GM21515 (cell line): Measurements from ENCODE around the gene FEZF2.

Experiments used
- ATAC-seq: cut with Tn5 transposase; IDR thresholded peaks from one replicate; pipeline ENCODE4 v1.9.1; 2021; ENCODE audit not compliant: unreplicated experiment

Gene FEZF2

DNA sequence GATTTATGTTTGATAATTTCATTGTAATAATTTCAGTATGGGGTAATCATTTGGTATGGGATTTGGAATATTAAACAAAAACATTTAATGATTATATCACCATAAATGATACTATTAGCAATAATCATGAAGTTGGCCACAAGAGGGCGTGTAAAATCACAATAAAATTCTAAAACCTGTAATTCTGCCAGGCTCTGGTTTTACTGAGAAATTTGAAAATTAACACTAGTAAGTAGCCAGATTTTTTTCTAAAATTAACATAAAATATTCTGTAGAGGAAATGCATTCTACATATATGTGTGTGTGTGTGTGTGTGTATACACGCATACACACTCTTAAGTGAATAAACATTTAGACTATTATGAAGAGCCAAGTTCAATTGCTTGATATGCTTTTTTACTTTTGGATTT is 40.5 kb downstream of the FEZF2 start:
- ATAC-seq = no peak

DNA sequence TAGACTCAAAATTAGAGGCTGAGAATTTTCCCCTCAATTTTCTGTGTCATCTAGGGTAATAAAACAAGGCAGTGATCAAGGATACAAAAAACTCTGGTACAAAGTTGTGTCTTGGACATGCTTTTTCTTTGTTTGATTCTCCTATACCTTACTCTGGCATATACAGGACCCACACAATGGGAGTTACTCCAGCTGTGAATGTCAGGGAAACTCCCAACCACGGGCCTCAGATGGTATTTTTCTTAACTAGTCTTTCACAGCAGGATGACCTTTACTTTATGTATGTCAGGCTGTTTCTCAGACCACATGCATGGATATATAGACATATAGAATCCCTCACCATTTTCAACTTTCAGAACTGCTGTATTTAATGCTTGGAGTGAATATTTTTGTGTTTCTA is 41.3 kb downstream of the FEZF2 start:
- no peak for ATAC-seq

GRCh38 chr3:62329971-62330370 is 43.4 kb downstream of the FEZF2 start:
- no peak for ATAC-seq

DNA sequence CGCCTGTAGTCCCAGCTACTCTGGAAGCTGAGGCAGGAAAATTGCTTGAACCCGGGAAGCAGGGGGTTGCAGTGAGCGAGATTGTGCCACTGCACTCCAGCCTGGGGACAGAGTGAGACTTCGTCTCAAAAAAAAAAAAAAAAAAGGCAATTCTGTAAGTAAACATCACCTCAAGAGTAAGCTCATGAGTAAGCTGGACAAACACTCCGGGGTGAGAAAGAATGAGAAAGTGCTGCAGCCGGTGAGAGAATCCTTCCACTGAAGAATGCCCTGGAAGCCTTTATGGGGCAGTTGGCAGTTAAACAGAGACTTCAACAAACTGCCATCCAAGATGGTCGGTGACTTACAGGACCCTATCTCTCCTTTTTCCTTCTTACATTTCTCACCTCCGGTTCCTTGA is 47.5 kb downstream of the FEZF2 start:
- ATAC-seq = no peak

DNA sequence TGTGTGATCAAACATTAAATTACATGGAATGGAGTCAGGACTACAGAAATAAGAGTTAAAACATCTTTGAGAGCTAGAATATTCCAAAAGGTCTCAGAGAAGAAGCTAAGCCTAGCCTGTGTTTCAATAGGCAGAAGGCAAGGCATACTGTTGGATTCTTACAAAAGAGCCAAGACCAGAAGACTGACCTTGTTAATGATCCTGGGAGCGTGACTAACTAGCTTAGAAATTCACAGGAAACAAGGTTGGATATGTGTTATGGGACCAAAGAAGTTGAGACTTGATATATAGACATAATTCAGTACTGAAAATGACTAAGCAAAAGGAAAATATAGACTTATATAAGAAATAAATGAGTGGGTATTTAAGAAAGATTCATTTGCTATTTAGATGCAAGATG is 50.1 kb downstream of the FEZF2 start:
- no peak for ATAC-seq
